ENCODE data around the gene TAS2R8.

Gene TAS2R8

GRCh38 chr12:10810068-10810467 is 3.0 kb upstream of the TAS2R8 start, which contains the start of gene TAS2R9:
TSS of gene TAS2R9 (minus strand) at chr12:10810168. CDS start at chr12:10810075, 93 bp downstream.
- Histone ChIP-seq H3K79me2 (ENCODE audit: insufficient read depth, low read length) (no peaks in the 10 kb centered on the region), H3K9ac (ENCODE audit: low read length) (no peak within 1 kb of the TSS), H3K9me3 (ENCODE audit: insufficient read depth, low read length) (no peaks in the 10 kb centered on the region), H3F3A (ENCODE audit: insufficient read depth) (no peaks in the 10 kb centered on the region), H4K20me1 (ENCODE audit: low read depth, low read length) (no peaks in the 10 kb centered on the region), H3K27ac (ENCODE audit: low read depth, low read length) (no peak within 1 kb of the TSS), H3K9me2 (replicated peaks; ENCODE audit: insufficient read depth, low read length) (no peaks in the 10 kb centered on the region), H3K4me3 (ENCODE audit: insufficient read depth, low read length, poor library complexity, severe bottlenecking) (no peak within 1 kb of the TSS), H3K4me2 (ENCODE audit: low read depth, low read length, poor library complexity, severe bottlenecking) (no peak within 1 kb of the TSS), H3K36me3 (ENCODE audit: low read length) (no peaks in the 10 kb centered on the region), H3K27me3 (ENCODE audit: low read length) (no peaks in the 10 kb centered on the region), H2AFZ (ENCODE audit: low read depth, low read length, severe bottlenecking) (no peak within 1 kb of the TSS)
- TF ChIP-seq CTCF (IDR thresholded peaks at IDR 0.05; ENCODE audit: insufficient read depth, low read length, poor library complexity, severe bottlenecking) (no peak), EZH2phosphoT487 (conservative IDR thresholded peaks at IDR 0.05; ENCODE audit: low read length) (no peak)

- TF ChIP-seq EZH2phosphoT487 (conservative IDR thresholded peaks at IDR 0.05; ENCODE audit: low read length) (no peak), CTCF (IDR thresholded peaks at IDR 0.05; ENCODE audit: insufficient read depth, low read length, poor library complexity, severe bottlenecking) (no peak)
- no peak within 1 kb of the TSS for H3K4me2 ChIP-seq (ENCODE audit: low read depth, low read length, poor library complexity, severe bottlenecking)
- no peaks in the 10 kb centered on the region for H3K27me3 ChIP-seq (ENCODE audit: low read length)
- no peaks in the 10 kb centered on the region for H3F3A ChIP-seq (ENCODE audit: insufficient read depth)
- H3K4me3 ChIP-seq (ENCODE audit: insufficient read depth, low read length, poor library complexity, severe bottlenecking), result no peak within 1 kb of the TSS
- H3K27ac ChIP-seq (ENCODE audit: low read depth, low read length), result no peak within 1 kb of the TSS
- no peak within 1 kb of the TSS for H3K9ac ChIP-seq (ENCODE audit: low read length)
- no peaks in the 10 kb centered on the region for H3K9me2 ChIP-seq (replicated peaks; ENCODE audit: insufficient read depth, low read length)
- H3K9me3 ChIP-seq (ENCODE audit: insufficient read depth, low read length), result no peaks in the 10 kb centered on the region
- H2AFZ ChIP-seq (ENCODE audit: low read depth, low read length, severe bottlenecking), result no peak within 1 kb of the TSS
- H3K79me2 ChIP-seq (ENCODE audit: insufficient read depth, low read length), result no peaks in the 10 kb centered on the region
- H3K36me3 ChIP-seq (ENCODE audit: low read length), result no peaks in the 10 kb centered on the region
- no peaks in the 10 kb centered on the region for H4K20me1 ChIP-seq (ENCODE audit: low read depth, low read length)
Measured at GRCh38 chr12:10802587-10802986, 4.5 kb downstream of the TAS2R8 start, which contains the start of gene TAS2R7. TSS of gene TAS2R7 (minus strand) at chr12:10802627. CDS start at chr12:10802570, 57 bp downstream.

GRCh38 chr12:10801741-10802140 is 5.3 kb downstream of the TAS2R8 start:
- no peaks in the 10 kb centered on the region for H3K79me2 ChIP-seq (ENCODE audit: insufficient read depth, low read length)
- H4K20me1 ChIP-seq (ENCODE audit: low read depth, low read length), result no peaks in the 10 kb centered on the region
- H3K9me2 ChIP-seq (replicated peaks; ENCODE audit: insufficient read depth, low read length), result no peaks in the 10 kb centered on the region
- H2AFZ ChIP-seq (ENCODE audit: low read depth, low read length, severe bottlenecking), result no peak overlapping the region
- H3F3A ChIP-seq (ENCODE audit: insufficient read depth), result no peaks in the 10 kb centered on the region
- H3K27ac ChIP-seq (ENCODE audit: low read depth, low read length), result no peak overlapping the region
- H3K4me3 ChIP-seq (ENCODE audit: insufficient read depth, low read length, poor library complexity, severe bottlenecking), result no peak overlapping the region
- no peak overlapping the region for H3K4me2 ChIP-seq (ENCODE audit: low read depth, low read length, poor library complexity, severe bottlenecking)
- H3K9ac ChIP-seq (ENCODE audit: low read length), result no peak overlapping the region
- H3K27me3 ChIP-seq (ENCODE audit: low read length), result no peaks in the 10 kb centered on the region
- H3K9me3 ChIP-seq (ENCODE audit: insufficient read depth, low read length), result no peaks in the 10 kb centered on the region
- TF ChIP-seq CTCF (IDR thresholded peaks at IDR 0.05; ENCODE audit: insufficient read depth, low read length, poor library complexity, severe bottlenecking), result no peak
- no peaks in the 10 kb centered on the region for H3K36me3 ChIP-seq (ENCODE audit: low read length)

Measured in SU-DHL-6 (cell line).